Umbilical cord (tissue), 2 donors: Measurements from ENCODE around the gene FTL. TPM values are rescaled to one million over a fixed set of nuclear protein-coding genes. Genes with fewer than 3 reads are reported as not detected.
"Not testable (repeated sequence)": the region's sequence is repeated elsewhere in the genome, so short reads cannot be mapped to it uniquely, and the experiment has no call there.

Experiments used
- DNase-seq: peaks from one replicate; pipeline ENCODE4 v3.0.0-alpha.2; 2015; ENCODE audit warnings: low spot score
- total RNA-seq: library from RNA; depleted of rRNA; stranded (reverse); fragments of >200 nt; gene quantifications from one replicate; pipeline ENCODE4 v1.2.3, GENCODE V29; 2014; ENCODE audit warnings: low replicate concordance; ENCODE audit not compliant: insufficient read depth

FTL gene
- 2,219 TPM for total RNA-seq

GRCh38 chr19:48965040-48965805 is at the start of gene FTL:
TSS of gene FTL (plus strand) at chr19:48965309. CDS start at chr19:48965508, 199 bp downstream.
- peak; percentile 98 for DNase-seq

GRCh38 chr19:48915757-48916156 is 49.4 kb upstream of the FTL start:
- no peak for DNase-seq

DNA sequence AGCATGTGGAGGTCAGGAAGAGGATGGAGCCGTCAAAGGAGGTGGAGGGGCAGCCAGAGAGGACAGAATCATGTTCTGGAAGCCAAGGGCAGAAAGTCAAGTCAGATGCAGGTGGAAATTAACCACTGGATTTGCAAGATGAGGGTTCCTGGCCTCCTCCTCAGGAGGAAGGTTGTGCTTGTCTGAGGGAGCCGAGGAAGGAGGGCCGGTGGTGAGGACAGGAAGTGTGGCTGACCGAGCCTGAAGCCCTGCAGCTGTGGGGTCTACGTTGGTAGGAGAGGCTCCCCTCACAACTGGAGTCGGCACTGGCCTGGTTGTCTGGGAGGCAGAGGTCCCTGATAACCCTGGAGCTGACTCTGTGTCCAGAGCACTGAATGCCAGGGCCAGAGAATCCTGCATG is 47.0 kb upstream of the FTL start:
- DNase-seq = no peak

DNA sequence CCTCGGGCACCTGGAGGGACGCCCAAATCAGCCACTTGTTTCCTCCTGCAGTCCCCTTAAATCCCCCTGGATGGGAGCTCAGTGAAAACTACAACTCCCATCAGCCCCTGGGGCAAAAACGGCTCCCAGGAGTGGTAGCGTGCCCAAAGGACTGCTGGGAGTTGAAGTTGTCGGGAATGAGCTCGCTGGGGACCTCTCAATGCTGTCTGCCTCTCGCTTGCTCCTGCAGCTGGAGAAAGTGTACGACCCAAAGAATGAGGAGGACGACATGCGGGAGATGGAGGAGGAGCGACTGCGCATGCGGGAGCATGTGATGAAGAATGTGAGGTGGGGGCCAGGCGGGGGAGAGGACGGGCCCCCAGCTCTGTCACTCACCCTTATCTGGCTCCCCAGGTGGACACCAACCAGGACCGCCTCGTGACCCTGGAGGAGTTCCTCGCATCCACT is 46.3 kb upstream of the FTL start:
- no peak for DNase-seq

- not testable (repeated sequence) for DNase-seq
Observed at GRCh38 chr19:48919271-48919670, 45.8 kb upstream of the FTL start.

GRCh38 chr19:48920949-48921348 is 44.2 kb upstream of the FTL start:
- DNase-seq = no peak

GRCh38 chr19:48921721-48922500 is 43.2 kb upstream of the FTL start:
- no peak for DNase-seq

DNA sequence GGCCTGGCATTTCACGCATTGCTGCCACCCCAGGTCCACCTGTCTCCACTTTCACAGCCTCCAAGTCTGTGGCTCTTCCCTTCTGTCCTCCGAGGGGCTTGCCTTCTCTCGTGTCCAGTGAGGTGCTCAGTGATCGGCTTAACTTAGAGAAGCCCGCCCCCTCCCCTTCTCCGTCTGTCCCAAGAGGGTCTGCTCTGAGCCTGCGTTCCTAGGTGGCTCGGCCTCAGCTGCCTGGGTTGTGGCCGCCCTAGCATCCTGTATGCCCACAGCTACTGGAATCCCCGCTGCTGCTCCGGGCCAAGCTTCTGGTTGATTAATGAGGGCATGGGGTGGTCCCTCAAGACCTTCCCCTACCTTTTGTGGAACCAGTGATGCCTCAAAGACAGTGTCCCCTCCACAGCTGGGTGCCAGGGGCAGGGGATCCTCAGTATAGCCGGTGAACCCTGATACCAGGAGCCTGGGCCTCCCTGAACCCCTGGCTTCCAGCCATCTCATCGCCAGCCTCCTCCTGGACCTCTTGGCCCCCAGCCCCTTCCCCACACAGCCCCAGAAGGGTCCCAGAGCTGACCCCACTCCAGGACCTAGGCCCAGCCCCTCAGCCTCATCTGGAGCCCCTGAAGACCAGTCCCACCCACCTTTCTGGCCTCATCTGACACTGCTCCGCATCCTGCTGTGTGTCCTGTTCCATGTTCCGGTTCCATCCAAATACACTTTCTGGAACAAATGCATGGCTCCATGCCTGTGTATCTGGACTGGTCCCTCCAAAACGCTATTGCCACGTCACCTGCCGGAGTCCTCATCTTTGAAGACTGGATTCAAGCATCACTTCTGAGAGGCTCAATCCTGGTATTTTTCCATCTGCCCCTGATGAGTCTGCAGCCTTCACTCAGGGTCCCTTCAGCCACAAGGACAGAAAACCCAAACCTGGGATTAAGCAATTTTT is 42.3 kb upstream of the FTL start:
- no peak for DNase-seq

GRCh38 chr19:48925240-48925843 is 39.8 kb upstream of the FTL start:
- peak; percentile 57 for DNase-seq

- DNase-seq = not testable (repeated sequence)
Observed at GRCh38 chr19:48925890-48926289, 39.2 kb upstream of the FTL start.

GRCh38 chr19:48926909-48927308 is 38.2 kb upstream of the FTL start:
- DNase-seq = peak; percentile 72

- not testable (repeated sequence) for DNase-seq
Observed at GRCh38 chr19:48927692-48928091, 37.4 kb upstream of the FTL start.

- peak; percentile 38 for DNase-seq
Observed at GRCh38 chr19:48928164-48929025, 36.7 kb upstream of the FTL start.

DNA sequence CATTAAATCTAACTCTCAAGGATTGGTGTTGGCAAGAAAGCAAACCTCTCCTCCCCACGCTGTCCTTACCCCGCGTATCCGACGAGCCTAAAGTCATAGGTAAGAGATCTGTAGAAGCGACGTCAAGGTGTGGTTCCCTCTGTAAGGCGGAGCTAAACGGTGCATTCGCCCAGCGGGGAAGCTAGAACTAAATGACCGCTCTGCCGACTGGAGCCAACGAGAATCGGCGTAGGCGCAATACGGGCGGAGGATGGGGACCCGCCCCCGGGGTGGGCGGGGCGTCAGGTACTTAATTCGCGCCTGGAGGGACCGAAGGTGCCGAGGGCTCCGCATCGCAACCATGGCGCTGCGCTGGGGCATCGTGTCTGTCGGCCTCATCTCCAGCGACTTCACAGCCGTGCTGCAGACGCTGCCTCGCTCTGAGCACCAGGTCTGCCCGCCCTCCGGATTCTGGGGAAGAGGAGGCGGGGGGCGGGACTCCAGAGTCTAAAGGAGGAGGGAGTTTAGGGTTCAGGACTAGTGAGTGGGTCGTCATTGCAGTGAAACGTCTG is 31.7 kb upstream of the FTL start, which contains the start of gene DHDH:
TSS of gene DHDH (plus strand) at position 318 of the 551 bp plus-strand sequence. CDS start at position 341, 23 bp downstream.
- peak; percentile 84 for DNase-seq

DNA sequence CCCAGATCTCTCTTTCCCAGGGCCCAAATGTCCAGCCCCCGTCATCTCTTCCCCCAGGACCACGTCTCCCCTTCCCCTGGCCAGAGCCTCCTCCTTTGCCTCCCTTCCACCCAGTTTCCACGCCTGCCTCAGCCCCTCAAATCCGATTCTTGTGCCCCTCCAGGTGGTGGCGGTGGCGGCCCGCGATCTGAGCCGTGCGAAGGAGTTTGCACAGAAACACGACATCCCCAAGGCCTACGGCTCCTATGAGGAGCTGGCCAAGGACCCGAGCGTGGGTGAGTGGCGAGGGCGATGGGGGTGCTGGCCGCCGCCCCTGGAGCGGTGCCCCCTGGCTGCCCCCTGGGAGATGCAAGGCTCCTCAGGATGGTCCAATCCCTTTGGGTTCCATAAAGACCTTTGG is 30.3 kb upstream of the FTL start:
- DNase-seq = no peak

- DNase-seq = no peak
Observed at GRCh38 chr19:48935864-48936263, 29.2 kb upstream of the FTL start.

GRCh38 chr19:48938256-48938655 is 26.9 kb upstream of the FTL start:
- no peak for DNase-seq

GRCh38 chr19:48940902-48941301 is 24.2 kb upstream of the FTL start:
- DNase-seq = no peak

- no peak for DNase-seq
Observed at GRCh38 chr19:48943081-48943480, 22.0 kb upstream of the FTL start.

DNA sequence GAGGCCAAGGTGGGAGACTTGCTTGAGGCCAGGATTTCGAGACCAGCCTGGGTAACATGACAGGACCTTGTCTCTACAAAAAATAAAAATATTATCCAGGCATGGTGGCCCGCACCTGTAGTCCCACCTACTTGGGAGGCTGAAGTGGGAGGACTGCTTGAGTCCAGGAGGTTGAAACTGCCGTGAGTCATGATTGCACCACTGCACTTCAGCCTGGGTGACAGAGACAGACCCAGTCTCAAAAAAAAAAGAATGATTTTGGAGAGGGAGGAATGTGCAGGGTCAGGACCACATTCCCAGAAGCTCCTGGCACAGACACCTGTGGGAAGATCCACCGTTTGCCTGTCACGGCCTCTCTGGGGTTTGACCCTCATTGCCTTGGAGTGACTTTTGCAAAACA is 19.7 kb upstream of the FTL start:
- no peak for DNase-seq
